ENCODE results near the gene CCNT2.

The CCNT2 gene

GRCh38 chr2:134934641-134935040 is 16.0 kb downstream of the CCNT2 start:
- ATAC-seq, result no peak
- no peak for TF ChIP-seq TSHZ2 (CRISPR knock-in tag; IDR thresholded peaks at IDR 0.05)
- TF ChIP-seq POU6F1 (CRISPR knock-in tag; IDR thresholded peaks at IDR 0.05; ENCODE audit: borderline replicate concordance, low read depth), result no peak
- TF ChIP-seq ARNTL (CRISPR knock-in tag; IDR thresholded peaks at IDR 0.05; ENCODE audit: borderline replicate concordance, low read depth), result no peak
- no peak for TF ChIP-seq RARB (CRISPR knock-in tag; IDR thresholded peaks at IDR 0.05)
- no peak for TF ChIP-seq CSRNP3 (CRISPR knock-in tag; IDR thresholded peaks at IDR 0.05)
- no peak for TF ChIP-seq ESRRG (CRISPR knock-in tag; IDR thresholded peaks at IDR 0.05)
- TF ChIP-seq SNAI2 (CRISPR knock-in tag; IDR thresholded peaks at IDR 0.05), result no peak
- TF ChIP-seq GLIS3 (CRISPR knock-in tag; IDR thresholded peaks at IDR 0.05), result no peak
- TF ChIP-seq ISL1 (CRISPR knock-in tag; IDR thresholded peaks at IDR 0.05), result no peak
- no peak for TF ChIP-seq TOX (CRISPR knock-in tag; IDR thresholded peaks at IDR 0.05; ENCODE audit: borderline replicate concordance)
- no peak for TF ChIP-seq PPARA (CRISPR knock-in tag; IDR thresholded peaks at IDR 0.05; ENCODE audit: borderline replicate concordance)
- no peak for TF ChIP-seq OSR1 (CRISPR knock-in tag; IDR thresholded peaks at IDR 0.05)
- no peak for TF ChIP-seq ZNF565 (CRISPR knock-in tag; conservative IDR thresholded peaks at IDR 0.05; ENCODE audit: low read depth)

GRCh38 chr2:134936691-134937090 is 18.1 kb downstream of the CCNT2 start:
- TF ChIP-seq POU6F1 (CRISPR knock-in tag; IDR thresholded peaks at IDR 0.05; ENCODE audit: borderline replicate concordance, low read depth) (no peak), ISL1 (CRISPR knock-in tag; IDR thresholded peaks at IDR 0.05) (no peak), ESRRG (CRISPR knock-in tag; IDR thresholded peaks at IDR 0.05) (no peak), ARNTL (CRISPR knock-in tag; IDR thresholded peaks at IDR 0.05; ENCODE audit: borderline replicate concordance, low read depth) (no peak), PPARA (CRISPR knock-in tag; IDR thresholded peaks at IDR 0.05; ENCODE audit: borderline replicate concordance) (no peak), BACH2 (CRISPR knock-in tag; IDR thresholded peaks at IDR 0.05; ENCODE audit: borderline replicate concordance) (no peak), GLIS3 (CRISPR knock-in tag; IDR thresholded peaks at IDR 0.05) (no peak), ZFP30 (CRISPR knock-in tag; IDR thresholded peaks at IDR 0.05) (no peak), TSHZ2 (CRISPR knock-in tag; IDR thresholded peaks at IDR 0.05) (no peak)
- ATAC-seq, result no peak

GRCh38 chr2:134943540-134943939 is 24.9 kb downstream of the CCNT2 start:
- no peak for ATAC-seq
- TF ChIP-seq TCF4 (CRISPR knock-in tag; IDR thresholded peaks at IDR 0.05; ENCODE audit: borderline replicate concordance) (no peak), GLIS3 (CRISPR knock-in tag; IDR thresholded peaks at IDR 0.05) (no peak), ZFP30 (CRISPR knock-in tag; IDR thresholded peaks at IDR 0.05) (no peak), ARNTL (CRISPR knock-in tag; IDR thresholded peaks at IDR 0.05; ENCODE audit: borderline replicate concordance, low read depth) (no peak), PPARA (CRISPR knock-in tag; IDR thresholded peaks at IDR 0.05; ENCODE audit: borderline replicate concordance) (no peak), CSDC2 (CRISPR knock-in tag; IDR thresholded peaks at IDR 0.05) (no peak), OSR1 (CRISPR knock-in tag; IDR thresholded peaks at IDR 0.05) (no peak), PATZ1 (CRISPR knock-in tag; IDR thresholded peaks at IDR 0.05; ENCODE audit: borderline replicate concordance) (no peak), CREB5 (CRISPR knock-in tag; IDR thresholded peaks at IDR 0.05; ENCODE audit: low read depth) (no peak), ISL1 (CRISPR knock-in tag; IDR thresholded peaks at IDR 0.05) (no peak), ZNF8 (CRISPR knock-in tag; IDR thresholded peaks at IDR 0.05) (no peak), ZC3H10 (CRISPR knock-in tag; IDR thresholded peaks at IDR 0.05) (no peak), BACH2 (CRISPR knock-in tag; IDR thresholded peaks at IDR 0.05; ENCODE audit: borderline replicate concordance) (no peak), ZNF565 (CRISPR knock-in tag; conservative IDR thresholded peaks at IDR 0.05; ENCODE audit: low read depth) (no peak)
